ENCODE measurements around the gene WDR77. TPM values are rescaled to one million over a fixed set of nuclear protein-coding genes. Genes with fewer than 3 reads are reported as not detected.
A peak's percentile ranks its signal among the peaks of the same experiment; 100 is the strongest.

WDR77 gene
- total and polyA plus RNA-seq, 7 donors: 35.3 to 103 (median 46.1) TPM

- no peak for ATAC-seq
- Histone ChIP-seq H3K4me3 (peak overlapping the region; percentile 86), H3K36me3 (ENCODE audit: insufficient read depth in 1 of 2, low read depth in 1 of 2) (peaks cover 10 to 48% of the 10 kb centered on the region in 2 donors), H3K4me1 (peaks cover 50% of the 10 kb centered on the region), H3K9me3 (no peaks in the 10 kb centered on the region), H3K27ac (peak overlapping the region; percentile 89), H3K27me3 (ENCODE audit: insufficient read depth in 3 of 3, low read length in 2 of 3) (no peaks in the 10 kb centered on the region)
- TF ChIP-seq CTCF (IDR thresholded peaks at IDR 0.05): no peak
- intact Hi-C loops (cut with DNase I): loop anchor here (5.0 to 10.0 kb wide), 3 partner anchors 305 to 1105 kb away; partner anchors contain the start of genes CEPT1 (in 2 of the 2) and DRAM2 (in 2 of the 2)
- no peak for DNase-seq
- 0 to 1% (median 0%) methylated on average over 8 of the region's 8 CpGs for WGBS, 3 donors
Observed at GRCh38 chr1:111449703-111450017, 604 bp upstream of the WDR77 start.

GRCh38 chr1:111448482-111448917 is 556 bp downstream of the WDR77 start:
- TF ChIP-seq CTCF (IDR thresholded peaks at IDR 0.05): no peak
- Histone ChIP-seq H3K27me3 (ENCODE audit: insufficient read depth in 3 of 3, low read length in 2 of 3) (no peaks in the 10 kb centered on the region), H3K27ac (peak overlapping the region; percentile 89), H3K36me3 (ENCODE audit: insufficient read depth in 1 of 2, low read depth in 1 of 2) (peaks cover 8 to 49% of the 10 kb centered on the region in 2 donors), H3K4me1 (peaks cover 42% of the 10 kb centered on the region), H3K9me3 (no peaks in the 10 kb centered on the region), H3K4me3 (peak overlapping the region; percentile 86)
- 1 to 2% (median 2%) methylated on average over 22 to 25 of the region's 25 CpGs for WGBS, 3 donors
- intact Hi-C loops (cut with DNase I): loop anchor here (5.0 to 10.0 kb wide), 3 partner anchors 304 to 1104 kb away; partner anchors contain the start of genes CEPT1 (in 2 of the 2) and DRAM2 (in 2 of the 2)
- ATAC-seq (peak; percentile 7 to 25 (median 16)), DNase-seq (no peak)

- no peaks in the 10 kb centered on the region for H3K27me3 ChIP-seq (ENCODE audit: insufficient read depth in 3 of 3, low read length in 2 of 3)
- WGBS, 3 donors: 70 to 72% (median 71%) methylated on average over 4 of the region's 4 CpGs
- intact Hi-C loops (cut with DNase I): loop anchor here (5.0 to 10.0 kb wide), 3 partner anchors 302 to 1102 kb away; partner anchors contain the start of genes CEPT1 (in 2 of the 2) and DRAM2 (in 2 of the 2)
- peaks cover 13 to 60% of the 10 kb centered on the region in 2 donors for H3K36me3 ChIP-seq (ENCODE audit: insufficient read depth in 1 of 2, low read depth in 1 of 2)
- no peaks in the 10 kb centered on the region for H3K9me3 ChIP-seq
- DNase-seq (no peak), ATAC-seq (no peak)
- H3K4me1 ChIP-seq: peaks cover 29% of the 10 kb centered on the region
- peak overlapping the region; percentile 86 for H3K4me3 ChIP-seq
- TF ChIP-seq CTCF (IDR thresholded peaks at IDR 0.05): no peak
- H3K27ac ChIP-seq: no peak overlapping the region
Observed at GRCh38 chr1:111446967-111447892, 1.8 kb downstream of the WDR77 start.

GRCh38 chr1:111446546-111446945 is 2.5 kb downstream of the WDR77 start:
- WGBS, 3 donors: 92 to 94% (median 94%) methylated on average over 4 of the region's 4 CpGs
- no peak for TF ChIP-seq CTCF (IDR thresholded peaks at IDR 0.05)
- no peak overlapping the region for H3K27ac ChIP-seq
- no peak for DNase-seq
- H3K4me3 ChIP-seq: no peak overlapping the region
- H3K4me1 ChIP-seq: peaks cover 22% of the 10 kb centered on the region
- H3K36me3 ChIP-seq (ENCODE audit: insufficient read depth in 1 of 2, low read depth in 1 of 2): peaks cover 16 to 67% of the 10 kb centered on the region in 2 donors
- no peaks in the 10 kb centered on the region for H3K9me3 ChIP-seq
- H3K27me3 ChIP-seq (ENCODE audit: insufficient read depth in 3 of 3, low read length in 2 of 3): no peaks in the 10 kb centered on the region
- intact Hi-C loops (cut with DNase I): loop anchor here (5.0 to 10.0 kb wide), 3 partner anchors 302 to 1102 kb away; partner anchors contain the start of genes CEPT1 (in 2 of the 2) and DRAM2 (in 2 of the 2)
- no peak for ATAC-seq

Measured in psoas muscle (tissue), 8 donors.